ENCODE measurements around the gene DNTT. TPM values are rescaled to one million over a fixed set of nuclear protein-coding genes. Genes with fewer than 3 reads are reported as not detected.

DNTT gene
- total RNA-seq, 1 experiment from 2014 or later = not detected

DNA sequence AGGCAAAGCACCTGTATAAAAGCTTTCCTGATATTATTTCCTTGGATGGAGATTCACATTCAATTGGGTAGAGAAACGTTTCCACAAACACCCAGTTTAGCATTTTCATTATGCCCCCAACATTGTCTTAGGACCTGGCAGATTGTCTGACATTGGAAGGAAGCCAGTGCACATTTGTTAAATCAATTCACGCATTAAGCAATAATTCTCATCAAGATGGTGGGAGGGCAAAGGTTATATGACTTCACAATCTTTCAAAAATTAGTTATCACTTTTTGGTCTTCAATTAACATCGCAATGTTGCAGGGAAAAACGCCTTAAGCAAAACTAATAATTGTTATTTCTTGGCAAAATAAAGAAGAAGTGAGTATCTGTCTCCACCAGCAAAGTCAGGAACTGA, 38.2 kb downstream of the DNTT start:
- DNase-seq (ENCODE audit: low read depth) = no peak

DNA sequence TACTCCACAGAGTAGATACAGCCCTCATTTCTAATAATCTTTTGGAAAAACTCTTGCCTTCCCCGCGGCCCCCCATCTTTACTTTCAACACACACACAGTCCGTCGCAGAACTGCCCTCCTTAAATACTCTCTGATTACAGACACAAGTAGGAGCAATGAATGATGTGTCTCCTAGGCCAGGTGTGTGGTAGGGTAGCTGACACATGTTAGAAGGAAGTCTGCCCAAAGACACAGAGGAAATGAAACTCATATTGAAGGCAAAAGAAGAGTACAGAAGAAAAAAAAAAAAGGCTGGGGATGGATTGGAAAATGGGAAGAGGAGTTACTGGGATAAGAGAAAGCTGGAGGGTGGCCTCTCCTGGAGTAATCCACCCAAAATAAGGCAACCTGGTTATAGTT, 39.9 kb downstream of the DNTT start:
- no peak for DNase-seq (ENCODE audit: low read depth)

DNA sequence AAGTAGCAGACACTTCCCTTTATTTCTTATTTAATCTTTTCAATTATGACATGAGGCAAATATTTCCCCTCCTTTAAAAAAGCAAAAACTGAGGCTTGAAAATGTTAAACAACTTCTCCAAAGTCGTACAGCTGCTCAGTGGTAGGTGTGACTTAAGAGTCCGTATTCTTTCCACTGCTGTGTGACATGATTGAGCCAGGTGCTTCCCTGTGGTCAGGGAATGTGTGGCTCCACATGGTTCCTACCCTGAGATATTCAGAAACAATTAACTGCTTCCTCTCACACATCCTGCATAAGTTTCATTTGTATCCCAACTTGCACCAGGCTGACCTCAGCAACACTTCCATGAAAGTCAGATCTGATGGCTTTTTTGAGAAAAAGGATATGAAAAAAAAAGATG, 41.0 kb downstream of the DNTT start:
- no peak for DNase-seq (ENCODE audit: low read depth)

- no peak for DNase-seq (ENCODE audit: low read depth)
These were observed 42.1 kb downstream of the DNTT start for GRCh38 chr10:96346295-96346694.

DNA sequence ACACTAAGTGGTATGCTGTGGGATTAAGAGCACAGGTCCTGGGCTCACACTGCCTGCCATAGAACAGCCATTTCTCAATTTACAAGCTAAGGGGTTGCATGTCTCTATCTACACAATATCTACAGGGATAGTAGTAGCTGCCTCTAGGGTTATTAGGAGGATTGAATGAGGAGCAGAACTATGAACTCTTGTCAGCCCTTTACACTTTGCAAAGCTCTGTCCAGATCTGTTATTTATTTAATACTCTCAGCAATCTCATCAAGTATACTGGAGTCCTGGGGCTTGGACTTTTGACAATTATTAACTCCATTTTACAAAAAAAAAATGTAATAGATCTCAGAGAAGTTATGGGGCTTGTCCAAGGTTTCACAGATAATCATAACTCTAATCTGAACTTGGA, 47.8 kb downstream of the DNTT start:
- DNase-seq (ENCODE audit: low read depth) = no peak

DNA sequence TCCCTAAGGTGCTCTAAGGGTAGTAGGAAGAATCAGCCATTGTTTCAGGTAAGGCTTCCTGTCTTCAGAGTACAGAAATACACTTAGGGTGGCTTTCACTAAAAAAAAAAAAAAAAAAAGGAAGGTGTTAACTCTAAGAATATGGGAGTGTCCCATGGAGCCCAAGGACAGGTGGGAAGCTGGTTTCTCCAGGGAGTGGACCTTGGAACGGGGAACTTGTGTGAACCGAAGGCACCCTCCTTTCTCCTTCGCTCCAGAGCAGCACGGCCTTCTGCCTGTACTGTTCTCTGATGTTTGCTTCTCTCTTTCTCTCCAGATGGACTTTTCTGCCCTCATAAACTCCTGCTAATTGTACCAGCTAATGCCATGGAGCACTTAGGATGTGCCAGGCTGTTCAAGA, 48.3 kb downstream of the DNTT start:
- no peak for DNase-seq (ENCODE audit: low read depth)

DNA sequence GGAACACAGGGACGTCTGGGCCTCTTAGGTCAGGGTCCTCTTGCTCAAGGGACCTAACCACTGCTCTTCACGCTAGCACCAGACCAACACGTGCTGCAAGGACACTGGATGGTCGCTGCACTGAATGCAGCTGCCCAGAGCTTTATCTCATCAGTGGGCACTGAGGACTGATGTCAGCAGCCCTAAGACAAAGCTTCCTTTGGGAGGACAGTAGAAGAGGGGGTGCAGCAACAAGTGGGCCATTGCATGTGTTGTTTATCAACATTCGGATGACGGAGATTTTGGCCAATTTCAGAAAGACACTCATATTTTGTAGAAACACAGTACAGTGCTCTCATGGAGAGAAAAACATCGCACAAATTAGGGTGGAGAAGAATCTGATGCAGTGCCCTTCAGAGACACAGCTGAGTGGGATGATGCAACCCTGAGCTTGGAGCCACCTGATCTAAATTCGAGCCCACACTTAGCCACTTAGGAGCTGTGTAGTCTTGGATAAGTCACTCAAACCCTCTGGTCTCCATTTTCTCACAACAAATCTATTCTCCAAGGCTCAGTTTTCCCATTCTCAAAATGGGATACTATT, 52.9 kb downstream of the DNTT start:
- DNase-seq (ENCODE audit: low read depth) = no peak

GRCh38 chr10:96358851-96359540, 54.8 kb downstream of the DNTT start, which contains the start of gene OPALIN:
Gene OPALIN (minus strand): TSS chr10:96359002. CDS start chr10:96358896, 106 bp downstream.
- no peak for DNase-seq (ENCODE audit: low read depth)

GRCh38 chr10:96359616-96360015, 55.4 kb downstream of the DNTT start:
- no peak for DNase-seq (ENCODE audit: low read depth)

GRCh38 chr10:96360331-96360730, 56.1 kb downstream of the DNTT start:
- no peak for DNase-seq (ENCODE audit: low read depth)

DNA sequence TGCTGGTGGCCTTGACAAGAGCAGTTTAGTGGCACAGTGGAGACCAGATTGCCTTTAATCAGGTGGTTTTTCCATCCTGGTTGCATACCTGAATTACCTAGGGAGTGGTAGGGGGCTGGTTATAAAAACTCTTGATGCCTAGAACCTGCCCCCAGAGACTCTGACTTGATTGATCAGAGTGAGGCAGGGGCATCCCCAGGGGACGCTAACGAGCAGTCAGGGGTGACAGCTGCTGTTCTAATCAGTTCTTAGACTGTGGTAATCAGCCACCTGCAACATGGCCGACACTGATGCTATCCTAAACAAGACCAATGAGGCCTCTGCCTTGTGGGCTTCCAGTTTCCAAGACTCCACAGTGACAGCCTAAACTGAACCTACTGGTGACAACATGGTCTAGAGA, 56.5 kb downstream of the DNTT start:
- DNase-seq (ENCODE audit: low read depth) = no peak

GRCh38 chr10:96365571-96365970, 61.3 kb downstream of the DNTT start:
- DNase-seq (ENCODE audit: low read depth) = no peak

DNA sequence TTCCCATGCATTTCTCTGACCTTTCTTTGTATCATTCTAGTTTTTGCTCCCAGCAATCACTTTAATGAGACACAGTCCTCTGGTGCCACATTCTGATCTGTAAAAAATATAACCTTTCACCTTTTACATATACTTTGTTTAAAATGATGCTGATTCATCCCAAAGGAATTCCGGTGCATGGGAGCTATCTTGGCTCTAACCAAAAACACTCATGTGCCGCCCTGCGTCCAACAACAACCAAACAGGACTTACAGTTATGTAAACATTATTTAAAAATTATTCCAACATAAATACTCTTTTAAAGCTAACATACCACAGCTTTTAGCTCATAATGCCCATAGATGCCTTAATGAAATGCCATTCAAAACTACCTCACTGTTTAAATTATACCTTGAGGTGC, 62.3 kb downstream of the DNTT start:
- peak; percentile 20 for DNase-seq (ENCODE audit: low read depth)

GRCh38 chr10:96367470-96367869, 63.2 kb downstream of the DNTT start:
- no peak for DNase-seq (ENCODE audit: low read depth)

DNA sequence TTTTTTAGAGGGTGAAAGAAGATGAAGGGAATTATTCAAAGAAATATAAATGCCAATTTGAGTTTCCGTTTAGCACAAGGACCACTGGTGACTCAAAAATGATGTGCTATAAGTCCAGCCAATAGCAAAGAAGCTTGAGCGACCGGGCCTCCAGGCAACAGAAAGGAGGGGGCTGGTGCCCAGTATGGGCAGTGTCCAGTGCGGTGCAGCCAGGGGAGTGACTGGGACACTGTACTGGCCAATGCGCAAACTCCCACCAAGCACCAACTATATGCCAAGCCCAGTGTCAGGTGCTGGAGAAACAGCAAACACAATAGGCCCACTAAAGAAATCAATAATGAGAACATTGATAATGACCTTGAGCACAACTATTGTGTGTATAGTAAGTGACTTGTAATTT, 64.7 kb downstream of the DNTT start:
- no peak for DNase-seq (ENCODE audit: low read depth)

GRCh38 chr10:96369890-96370583, 65.8 kb downstream of the DNTT start:
- DNase-seq (ENCODE audit: low read depth) = peak; percentile 83

DNA sequence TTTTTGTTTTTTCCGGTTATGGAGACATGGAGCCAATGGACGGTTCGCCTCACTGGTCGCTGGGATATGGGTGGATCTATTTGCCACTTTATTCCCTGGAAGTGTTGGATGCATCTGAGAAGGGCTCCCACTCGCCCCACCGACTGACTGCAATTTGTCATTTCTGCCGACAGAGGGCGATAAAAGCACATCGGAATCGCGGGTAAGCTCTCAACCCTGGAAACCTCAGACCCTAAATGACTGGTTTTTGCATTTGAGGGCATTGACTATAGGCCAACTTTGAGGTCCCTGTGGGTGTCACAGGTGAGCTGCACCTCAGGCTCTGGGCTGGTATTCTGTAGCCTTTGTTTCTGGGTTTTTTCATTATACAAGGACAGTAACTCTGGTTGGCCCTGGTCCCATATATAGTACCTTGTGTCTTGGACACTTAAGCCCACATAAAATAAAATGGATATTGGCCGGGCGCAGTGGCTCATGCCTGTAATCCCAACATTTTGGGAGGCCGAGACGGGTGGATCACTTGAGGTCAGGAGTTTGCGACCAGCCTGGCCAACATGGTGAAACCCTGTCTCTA, 66.4 kb downstream of the DNTT start:
- DNase-seq (ENCODE audit: low read depth) = peak; percentile 59

DNA sequence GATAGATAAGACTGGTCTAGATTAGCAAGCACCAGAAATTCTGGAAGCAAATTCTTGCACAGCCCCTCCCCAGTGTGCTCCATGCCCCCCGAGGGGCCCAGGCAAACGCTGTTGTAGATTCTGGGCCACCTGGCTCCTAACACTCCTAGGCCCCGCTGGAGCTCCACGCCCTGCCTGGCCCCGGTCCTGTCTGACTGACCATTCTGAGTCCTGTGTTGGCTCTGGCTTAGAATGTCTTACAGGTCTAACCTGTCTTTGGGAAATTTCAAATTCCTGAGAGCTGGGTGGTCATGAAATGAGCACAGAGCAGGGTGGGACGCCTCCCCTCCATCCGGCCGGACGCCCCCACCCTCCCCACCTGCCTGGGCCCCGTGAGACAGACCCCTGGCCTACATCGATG, 67.1 kb downstream of the DNTT start:
- DNase-seq (ENCODE audit: low read depth) = no peak

- no peak for DNase-seq (ENCODE audit: low read depth)
These were observed 69.8 kb downstream of the DNTT start for GRCh38 chr10:96374004-96374403.

DNA sequence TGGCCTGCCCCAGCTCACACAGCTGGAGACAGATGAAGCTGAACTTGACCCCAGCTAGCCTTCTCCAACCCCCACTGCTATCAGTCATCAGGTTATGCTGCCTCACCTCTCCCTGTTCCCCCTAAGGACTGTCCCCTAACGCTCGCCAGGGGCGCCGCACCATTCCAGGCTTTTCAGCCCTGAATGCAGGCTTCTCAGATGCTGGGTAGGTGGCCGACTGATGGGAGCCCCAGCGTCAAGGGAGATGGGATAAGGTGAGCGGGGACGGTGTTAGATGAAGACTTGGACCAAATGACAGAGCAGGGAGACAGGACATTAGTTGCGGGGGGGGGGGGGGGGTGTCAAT, 70.4 kb downstream of the DNTT start:
- no peak for DNase-seq (ENCODE audit: low read depth)

DNA sequence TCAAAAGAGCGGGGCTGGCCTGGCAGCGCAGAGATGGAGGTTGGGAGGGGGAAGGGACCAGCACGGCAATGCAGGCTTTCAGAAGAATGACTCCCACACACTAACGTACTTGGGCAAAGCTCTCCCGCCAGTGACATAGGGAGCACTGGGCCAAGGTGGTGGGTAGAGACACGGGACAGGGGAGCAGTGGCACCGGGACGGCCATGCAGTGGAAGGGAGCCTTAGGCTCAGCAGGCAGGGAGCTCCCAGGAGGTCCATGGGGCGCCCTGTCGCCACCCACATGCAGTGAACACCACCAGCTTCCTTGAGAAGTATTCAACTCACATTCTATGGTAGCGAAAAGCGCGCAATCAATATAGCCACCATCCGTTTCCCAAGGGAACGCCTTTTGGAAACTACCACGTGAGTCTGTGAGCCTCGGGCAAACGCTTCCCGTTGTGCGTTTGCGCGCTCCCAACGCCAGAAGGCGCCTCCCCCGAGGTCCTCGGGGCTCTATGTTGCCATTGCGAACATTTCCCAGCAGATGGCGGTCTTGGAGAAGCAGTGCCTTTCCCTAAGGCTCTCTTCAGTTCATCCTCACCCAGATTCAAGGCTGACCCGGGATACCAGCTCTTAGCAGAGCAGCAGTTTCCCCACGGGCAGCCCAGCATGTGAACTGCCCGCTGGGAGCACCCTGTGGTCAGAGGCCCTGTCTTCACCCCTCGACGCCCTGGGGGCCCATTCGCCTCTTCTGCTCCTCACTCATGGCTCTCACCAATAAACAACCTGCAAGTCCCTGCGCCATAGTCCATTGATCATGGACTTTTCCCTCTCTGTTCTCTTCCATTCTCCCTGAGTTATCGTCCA, 71.0 kb downstream of the DNTT start:
- DNase-seq (ENCODE audit: low read depth) = peak; percentile 87

- no peak for DNase-seq (ENCODE audit: low read depth)
These were observed 72.2 kb downstream of the DNTT start for GRCh38 chr10:96376483-96376882.

All from Daoy (cell line).